ENCODE measurements around the gene ZBTB7C.

Gene ZBTB7C

DNA sequence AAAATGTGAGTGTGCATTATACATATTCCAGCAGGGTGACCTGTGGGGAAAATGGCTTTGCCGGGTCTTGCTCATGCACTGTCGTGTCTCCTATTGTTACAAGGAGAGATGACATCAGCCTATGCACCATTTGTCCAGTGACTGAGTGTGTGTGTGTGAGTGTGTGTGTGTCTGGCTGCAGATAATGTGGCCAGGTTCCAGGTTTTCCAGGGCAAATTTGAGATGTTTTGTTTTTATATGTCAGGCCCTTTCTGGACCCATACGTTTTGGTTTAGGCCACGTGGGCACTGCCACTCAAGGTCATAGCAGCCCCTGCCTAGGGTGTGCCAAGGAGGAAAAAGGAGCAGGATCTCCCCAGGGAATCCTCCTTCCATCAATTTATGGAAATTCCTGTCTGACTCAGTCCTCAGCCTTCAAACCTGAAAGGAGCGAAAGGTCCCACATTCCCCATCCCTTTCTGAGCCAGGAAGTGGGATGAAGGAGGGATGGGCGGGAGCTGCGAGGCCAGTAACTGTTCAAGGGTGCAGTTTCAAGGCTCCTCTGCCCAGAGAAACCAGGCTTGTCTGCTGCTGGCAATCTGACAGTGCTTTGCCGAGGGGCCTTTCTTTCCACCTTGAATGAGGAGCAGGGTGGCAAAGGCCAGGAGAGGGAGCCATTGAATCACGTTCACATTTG is 385.7 kb downstream of the ZBTB7C start:
- DNase-seq (ENCODE audit: low read depth in 2 of 2): no peak

DNA sequence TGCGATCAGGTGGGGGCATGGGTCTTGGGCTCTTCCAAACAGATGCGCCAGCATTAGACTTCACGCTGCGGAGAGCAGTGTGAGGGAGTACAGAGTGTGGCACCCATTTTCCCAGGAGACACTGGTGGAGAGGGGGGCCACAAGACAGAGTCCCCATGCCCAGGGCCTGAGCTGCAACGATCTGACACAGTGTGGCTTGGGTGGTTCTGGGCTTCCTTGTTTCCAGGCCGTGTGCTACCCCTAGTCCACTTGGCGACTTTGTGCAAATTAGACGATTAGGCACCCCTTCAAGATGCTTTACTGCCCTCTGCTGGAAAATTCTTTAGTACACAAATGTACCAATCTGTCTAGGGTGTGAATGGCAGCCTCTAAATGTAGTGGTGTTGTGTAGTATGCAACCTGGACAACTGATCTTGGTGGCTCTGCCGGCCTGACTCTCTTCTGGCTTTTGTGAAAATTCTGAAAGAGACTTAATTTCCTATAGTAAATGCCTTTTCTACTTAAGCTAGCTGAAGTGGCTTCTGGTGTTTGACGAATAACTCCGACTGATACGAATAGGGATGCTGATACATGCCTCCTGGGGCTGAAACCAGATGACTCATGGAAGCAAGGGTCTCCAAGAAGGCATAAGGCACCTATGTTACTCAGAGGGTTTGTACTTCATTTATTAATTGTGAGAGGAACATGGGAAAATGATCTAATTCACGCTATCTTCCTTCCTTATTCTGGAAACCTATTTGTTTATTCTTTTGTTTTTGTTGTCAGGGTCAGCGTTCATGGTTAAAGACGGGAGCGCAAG is 386.5 kb downstream of the ZBTB7C start:
- no peak for DNase-seq (ENCODE audit: low read depth in 2 of 2)

DNA sequence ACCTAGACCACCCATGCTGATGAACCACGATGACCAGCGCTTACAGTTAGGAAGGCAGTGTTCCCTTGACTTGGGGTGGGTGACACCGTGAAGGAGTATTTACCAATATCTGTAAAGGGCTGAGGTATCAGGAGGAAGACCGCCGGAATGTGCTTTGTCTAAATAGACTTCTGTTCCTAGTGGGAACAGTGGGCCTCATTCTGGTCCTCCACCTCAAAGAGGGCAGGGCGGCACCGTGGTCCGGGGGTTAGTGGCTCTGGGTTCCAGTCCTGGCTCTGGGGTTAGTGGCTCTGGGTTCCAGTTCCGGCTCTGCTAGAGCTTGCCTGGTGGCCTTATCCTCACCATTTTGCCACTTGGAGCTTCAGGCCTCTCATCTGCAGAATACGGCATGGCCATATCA is 387.2 kb downstream of the ZBTB7C start:
- no peak for DNase-seq (ENCODE audit: low read depth in 2 of 2)

DNA sequence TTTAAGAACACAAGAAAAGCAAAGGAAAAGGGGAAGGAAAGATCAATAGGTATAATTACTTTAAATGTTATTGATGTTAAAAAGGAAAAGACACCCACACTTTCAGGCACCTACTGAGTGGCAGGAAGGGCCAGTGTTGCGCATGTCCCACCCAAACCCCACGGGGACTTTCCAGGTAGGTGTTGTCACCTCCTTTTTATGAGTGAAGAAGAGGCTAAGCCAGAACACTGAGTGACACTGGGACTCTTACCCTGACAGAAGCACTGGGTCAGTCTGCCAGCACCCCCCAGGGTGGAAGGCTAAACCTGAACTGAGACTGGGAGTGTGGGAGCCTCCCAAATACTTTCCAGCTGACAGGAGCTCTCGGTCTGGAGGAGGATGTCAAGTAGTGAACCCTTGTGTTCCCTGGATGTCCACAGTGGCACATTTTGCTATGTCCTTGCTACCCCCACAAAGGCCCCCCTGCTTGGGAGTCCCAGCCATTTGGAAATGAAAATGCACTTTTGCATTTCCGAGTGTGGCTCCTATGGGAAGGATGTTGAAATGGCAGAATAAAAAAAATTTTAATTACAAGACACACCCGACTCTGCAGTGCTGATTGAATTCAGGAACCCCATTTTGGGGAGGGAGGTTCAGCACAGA is 387.8 kb downstream of the ZBTB7C start:
- DNase-seq (ENCODE audit: low read depth in 2 of 2): no peak

DNA sequence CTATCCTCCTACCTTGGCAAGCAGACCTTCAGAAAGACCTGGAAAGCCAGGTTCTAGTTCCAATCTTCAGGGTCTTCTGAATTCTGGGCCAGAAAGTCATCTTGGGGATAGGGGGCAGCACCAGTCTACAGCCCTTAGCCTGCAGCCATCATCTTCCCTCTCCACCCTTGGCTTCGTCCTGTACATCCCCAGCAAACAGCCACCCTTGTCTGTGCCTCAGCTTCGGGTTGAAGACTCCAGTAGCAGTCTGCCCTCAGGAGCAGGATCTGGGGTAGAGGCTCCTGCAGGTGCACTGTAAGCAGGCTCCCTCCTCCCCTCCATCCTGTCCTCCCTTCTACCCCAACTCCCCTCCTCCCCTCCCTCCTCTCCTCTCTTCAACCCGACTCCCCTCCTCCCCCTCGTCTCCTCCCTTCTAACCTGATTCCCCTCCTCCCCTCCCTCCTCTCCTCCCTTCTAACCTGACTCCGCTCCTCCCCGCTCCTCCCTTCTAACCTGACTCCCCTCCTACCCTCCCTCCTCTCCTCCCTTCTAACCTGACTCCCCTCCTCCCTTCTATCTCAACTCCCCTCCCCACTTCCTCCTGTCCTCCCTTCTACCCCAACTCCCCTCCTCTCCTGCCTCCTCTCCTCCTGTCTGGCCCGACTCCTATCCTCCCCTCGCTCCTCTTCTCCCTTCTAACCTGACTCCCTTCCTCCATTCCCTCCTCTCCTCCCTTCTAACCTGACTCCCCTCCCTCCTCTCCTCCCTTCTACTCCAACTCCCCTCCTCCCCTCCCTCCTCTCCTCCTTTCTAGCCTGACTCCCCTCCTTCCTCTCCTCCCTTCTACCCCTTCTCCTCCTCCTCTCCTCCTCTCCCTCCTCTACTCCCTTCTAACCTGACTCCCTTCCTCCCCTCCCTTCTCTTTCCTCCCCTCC is 388.6 kb downstream of the ZBTB7C start:
- DNase-seq (ENCODE audit: low read depth in 2 of 2): no peak

DNA sequence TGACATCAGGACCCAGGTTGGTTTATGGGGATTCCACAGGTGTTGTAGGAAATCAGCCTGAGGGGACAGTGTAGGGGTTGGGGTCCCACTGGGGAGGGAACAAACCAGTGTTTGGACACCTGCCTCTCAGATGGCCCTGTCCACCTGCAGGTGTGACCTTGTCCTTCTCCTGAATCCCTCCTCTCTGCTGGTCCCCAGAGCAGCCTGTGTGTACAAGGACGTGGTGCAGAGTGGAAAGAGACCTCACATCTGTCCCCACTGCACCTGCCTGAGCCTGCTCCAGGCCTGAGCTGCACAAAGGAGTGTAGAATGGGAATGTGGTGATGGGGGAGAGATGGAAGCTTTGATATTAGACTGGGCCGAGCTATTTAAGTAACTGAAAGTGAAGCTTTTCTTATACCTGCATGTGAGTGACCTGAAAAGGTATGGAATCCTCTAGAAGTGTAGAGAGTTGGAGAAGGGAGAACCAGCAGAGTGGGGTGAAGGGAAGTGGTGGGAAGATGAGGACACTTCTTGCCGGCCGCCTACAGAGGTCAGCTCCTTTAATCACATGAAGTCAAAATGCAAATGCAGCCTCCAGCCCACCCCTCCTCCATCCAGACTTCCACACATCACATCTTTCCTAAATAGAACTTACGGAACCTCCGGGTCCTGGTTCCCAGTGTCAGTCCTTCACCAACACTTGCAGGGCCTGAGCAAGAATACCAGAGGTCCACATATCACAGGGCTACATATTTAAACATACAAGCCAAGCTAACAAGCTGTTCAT is 389.4 kb downstream of the ZBTB7C start:
- DNase-seq (ENCODE audit: low read depth in 2 of 2): no peak

DNA sequence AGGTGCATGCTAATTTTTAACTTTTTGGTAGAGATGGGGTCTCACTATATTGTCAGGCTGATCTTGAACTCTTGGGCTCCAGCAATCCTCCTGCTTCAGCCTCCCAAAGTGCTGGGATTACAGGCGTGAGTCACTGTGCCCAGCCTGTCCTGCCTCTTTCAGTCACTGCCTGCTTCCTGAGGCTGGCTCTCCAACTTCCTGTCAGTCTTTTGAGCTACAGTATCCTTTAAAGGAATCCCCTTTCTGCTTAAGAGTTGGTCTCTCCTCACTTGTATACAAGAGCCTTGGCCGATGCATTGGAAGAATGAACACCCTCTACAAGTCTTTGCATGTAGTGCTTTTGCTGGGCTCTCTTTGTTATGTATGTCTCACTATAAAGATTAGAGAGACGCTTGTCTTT is 390.3 kb downstream of the ZBTB7C start:
- DNase-seq (ENCODE audit: low read depth in 2 of 2): no peak

DNA sequence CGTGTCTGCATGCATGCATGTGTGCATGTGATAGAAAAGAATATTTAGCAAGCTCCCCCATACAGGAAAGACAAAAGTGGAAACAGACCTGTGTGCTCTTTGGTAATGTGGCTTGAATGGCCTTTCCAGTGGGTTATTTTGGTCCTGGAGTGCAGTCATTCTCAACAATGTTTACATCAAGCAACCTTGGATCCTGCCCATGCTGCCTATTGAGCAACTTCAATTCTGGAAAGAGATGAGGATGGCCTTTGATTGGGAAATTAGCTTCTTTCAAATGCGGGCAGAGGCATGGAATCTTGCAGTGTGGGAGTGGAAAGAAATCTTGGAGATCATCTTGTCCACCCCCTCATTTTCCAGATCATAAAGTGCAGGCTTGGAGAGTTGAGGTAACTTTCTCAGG is 391.5 kb downstream of the ZBTB7C start:
- no peak for DNase-seq (ENCODE audit: low read depth in 2 of 2)

DNA sequence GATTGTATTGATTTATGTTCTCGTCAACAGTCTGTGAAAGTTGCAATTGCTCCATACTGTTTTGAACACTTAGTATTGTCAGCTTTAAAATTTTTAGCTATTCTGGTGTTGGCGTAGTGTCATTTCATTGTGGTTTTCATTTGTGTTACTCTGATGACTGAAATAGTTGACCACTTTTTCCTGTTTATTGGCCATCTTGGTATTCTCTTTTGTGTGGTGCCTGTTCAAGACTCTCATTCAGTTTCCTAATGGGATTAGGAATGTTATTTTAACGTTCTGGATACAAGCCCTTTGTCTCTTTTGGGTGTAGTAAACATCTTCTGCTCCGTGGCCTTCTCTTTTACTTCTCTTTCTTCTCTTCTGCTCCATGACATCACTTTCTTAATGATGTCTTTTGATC is 396.0 kb downstream of the ZBTB7C start:
- DNase-seq (ENCODE audit: low read depth in 2 of 2): no peak

DNA sequence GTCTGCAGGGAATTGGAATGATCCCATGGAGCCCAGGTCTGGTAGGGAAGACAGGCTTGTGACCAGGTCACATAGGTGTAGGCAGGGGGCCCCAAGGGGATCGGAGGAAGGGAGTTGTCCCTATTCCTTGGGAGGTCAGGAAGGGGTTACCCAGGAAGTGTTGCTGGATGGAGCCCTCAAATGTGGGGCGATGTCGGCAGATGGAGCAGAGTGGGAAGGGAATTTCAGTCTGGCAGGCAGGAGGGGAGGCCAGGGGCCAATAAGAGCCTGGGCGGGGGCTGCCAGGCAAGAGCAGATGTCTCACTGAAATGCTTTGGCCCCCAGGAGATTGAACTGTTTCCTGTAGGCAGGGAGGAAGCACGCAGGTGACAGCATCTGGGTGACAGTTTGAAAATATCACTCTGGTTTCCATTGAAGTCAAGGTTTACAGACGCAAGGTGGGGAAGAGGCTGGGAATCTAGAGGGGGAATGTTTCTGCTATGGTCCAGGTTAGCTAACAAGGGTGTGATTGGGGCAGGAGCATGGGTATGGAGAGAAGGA is 397.2 kb downstream of the ZBTB7C start:
- no peak for DNase-seq (ENCODE audit: low read depth in 2 of 2)

DNA sequence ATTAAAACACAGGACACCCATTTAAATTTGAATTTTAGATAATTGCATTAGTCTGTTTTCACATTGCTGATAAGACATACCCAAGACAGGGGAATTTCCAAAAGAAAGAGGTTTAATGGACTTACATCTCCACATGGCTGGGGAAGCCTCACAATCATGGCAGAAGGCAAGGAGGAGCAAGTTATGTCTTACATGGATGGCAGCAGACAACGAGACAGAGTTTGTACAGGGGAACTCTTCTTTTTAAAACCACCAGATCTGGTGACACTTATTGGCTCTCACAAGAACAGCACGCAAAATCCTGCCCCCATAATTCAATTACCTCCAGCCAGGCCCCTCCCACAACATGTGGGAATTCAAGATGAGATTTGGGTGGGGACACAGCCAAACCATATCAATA is 398.9 kb downstream of the ZBTB7C start:
- DNase-seq (ENCODE audit: low read depth in 2 of 2): no peak

DNA sequence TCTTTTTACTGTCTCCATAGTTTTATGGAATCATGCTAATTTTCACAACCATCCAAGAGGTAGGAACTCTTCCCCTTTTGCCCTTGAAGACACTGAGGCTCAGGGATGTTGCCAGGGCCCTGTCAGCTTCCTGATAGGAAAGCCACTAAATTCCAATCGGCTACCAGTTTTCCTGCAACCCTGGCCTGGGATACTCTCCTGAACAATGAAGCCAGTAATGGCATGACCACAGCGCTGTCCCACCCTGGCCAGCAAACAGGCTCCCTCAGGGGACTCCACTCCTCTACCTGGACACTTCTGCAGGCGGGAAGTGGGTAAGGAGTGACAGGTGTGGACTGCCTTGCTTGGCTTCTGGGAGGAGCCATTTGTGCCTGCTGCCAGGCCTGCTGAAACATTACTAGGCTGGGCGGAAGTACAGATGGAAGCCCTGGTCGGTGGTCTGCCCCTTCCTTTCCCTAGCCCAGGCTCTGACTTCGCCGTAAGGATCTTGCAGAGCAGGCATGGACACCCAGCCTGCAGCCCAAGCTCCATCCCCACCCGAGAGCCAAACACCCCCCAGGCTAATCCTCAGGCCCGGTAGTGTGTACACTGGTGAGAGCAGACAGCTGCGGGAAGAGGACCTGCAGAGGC is 400.0 kb downstream of the ZBTB7C start:
- DNase-seq (ENCODE audit: low read depth in 2 of 2): no peak

DNA sequence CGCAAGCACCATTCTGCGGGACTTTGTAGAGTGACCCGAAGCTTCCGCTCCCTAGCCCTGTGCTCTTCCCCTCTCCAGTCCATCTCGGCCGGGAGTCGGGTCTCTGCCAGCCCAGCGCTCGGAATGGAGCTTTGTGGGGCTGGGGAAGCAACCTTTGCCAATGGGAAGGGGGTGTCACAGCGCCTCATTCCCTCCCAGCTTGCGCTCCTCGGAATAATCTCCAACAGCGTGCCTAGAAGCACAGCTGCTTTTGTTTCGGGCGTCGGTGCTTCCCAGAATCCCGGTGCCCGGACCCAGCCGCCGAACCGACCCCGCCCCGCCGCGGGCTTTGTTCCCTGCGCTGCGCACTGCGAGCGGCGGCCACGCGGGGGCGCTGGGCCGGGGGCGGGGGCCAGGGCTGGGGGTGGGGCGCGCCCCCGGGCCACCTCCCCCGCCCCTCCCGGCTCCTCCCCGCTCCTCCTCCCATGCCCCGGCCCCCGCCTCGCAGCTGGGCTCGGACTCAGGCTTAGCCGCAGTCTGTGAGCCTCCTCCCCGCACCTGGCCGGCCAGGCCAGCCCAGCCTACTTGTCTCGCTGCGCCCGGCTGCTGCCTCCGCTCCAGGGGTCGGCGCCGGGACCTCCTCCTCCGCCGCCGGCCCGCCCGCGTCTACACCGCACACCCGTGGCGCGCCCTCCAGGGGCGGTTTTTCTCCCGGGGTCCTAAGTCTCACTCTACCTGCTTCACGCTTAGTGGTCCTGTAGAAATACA is 401.1 kb downstream of the ZBTB7C start:
- peak; percentile 17 to 38 for DNase-seq (ENCODE audit: low read depth in 2 of 2)

DNA sequence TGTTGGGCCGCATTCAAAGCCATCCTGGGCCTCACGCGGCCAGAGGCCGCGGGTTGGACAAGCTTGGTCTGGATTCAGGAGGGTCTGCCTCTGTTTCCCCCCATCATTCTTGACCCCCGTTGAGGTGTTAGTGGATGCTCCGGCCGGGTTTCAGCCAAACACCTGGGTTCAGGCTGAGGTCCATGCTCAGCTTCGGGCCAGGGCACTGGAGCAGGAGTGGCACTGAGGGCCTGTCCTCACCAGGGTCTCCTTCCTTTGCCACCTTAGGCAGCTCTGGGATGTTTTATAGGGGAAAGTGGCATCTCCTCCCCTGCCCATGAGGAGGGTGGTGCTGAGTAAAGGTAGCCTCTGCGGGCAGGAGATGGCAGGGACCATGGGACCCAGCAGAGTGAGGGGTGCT is 401.8 kb downstream of the ZBTB7C start:
- DNase-seq (ENCODE audit: low read depth in 2 of 2): no peak

DNA sequence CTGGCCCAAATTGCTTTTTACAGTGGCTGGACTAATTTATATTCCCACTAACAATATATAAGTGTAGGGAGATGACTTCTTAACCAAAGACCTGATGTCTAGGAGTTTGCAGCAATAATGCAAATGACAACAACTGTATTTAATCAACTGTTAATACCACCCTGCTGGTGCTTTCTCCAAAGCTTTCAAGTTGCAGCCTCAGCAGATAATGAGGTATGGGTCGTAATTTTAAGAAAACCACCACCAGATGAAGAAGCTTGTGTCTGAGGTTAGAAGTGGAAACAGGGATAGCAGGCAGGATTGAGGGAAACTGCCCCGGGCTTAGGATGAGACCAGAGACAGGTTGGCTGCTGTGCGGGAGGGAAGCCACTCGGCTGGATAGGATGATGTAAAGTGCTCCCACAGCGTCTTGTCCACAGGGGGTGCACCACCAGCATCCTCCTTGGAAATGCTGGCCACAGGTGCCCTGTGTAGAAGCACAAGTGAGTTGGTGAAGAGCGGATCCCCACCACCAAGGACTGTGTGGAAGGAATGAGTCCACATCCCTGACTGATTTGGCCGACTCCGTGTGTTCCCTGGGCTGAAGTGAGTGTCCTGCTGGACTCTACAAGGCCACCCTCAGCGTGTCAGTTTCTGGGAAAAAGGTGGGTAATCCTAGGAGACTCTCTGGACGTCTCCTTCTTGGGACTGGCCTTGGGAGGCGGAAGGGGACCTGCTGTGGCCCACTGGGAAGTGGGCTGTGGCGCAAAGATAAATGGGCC is 402.6 kb downstream of the ZBTB7C start:
- DNase-seq (ENCODE audit: low read depth in 2 of 2): no peak

DNA sequence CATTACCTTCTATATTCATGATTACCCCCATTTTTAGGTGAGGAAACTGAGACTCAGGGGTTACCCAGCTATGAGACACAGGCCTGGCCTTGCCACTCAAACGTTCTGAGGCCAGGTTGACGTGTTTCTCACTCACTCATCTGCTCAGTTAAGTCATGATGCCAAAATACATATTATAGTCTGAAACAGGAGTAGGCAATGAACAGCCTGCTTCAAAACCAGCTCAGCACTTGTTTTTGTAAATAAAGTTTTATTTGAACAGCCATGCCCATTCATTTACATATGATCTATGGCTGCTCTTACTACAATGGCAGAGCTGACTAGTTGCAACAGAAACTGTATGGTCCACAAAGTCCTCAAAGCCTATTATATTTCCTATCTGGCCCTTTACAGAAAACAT is 404.6 kb downstream of the ZBTB7C start:
- no peak for DNase-seq (ENCODE audit: low read depth in 2 of 2)

DNA sequence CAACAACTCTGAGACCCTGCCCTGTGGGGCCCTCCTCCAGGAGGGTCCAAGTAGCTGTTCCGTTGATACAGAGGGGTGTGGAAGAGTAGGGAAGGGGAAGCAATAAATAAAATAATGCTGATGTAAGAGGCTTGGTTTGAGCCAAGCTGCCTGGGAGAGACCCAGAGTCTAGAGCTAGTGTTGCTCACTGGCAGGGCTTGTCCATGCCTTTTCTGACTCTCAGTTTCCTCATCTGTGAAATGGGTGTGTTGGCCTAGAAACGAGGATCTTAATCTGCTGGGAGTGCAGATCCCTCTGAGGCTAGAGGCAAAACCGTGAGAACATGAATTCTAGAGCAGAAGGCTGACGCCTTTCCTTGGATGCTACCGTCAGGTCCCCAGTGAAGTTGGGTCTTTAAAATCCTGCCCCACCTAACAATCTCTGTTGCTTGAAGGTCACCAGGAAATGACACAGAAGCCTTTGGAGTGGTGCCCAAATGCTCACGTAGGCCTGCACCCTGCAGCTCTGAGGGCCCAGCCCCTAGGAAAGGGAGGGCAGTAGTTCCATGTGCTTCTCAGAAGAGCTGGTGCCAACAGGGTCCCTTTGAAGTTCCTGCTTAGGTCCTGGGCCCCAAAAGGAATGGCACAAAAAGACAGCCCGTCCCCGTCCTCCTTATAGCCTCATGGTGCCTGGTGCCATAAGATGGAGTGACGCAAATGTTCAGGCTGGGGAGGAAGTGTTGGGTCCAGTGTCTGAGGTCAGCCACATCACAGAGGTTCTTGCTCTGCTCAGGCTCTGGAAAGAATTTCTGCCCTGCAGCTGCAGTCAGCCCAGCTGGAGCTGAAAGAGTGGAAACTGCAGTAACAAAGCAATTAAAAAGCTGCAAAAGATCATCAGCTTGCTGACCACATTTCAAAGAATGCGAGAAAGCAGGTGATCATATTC is 405.5 kb downstream of the ZBTB7C start:
- DNase-seq (ENCODE audit: low read depth in 2 of 2): no peak

DNA sequence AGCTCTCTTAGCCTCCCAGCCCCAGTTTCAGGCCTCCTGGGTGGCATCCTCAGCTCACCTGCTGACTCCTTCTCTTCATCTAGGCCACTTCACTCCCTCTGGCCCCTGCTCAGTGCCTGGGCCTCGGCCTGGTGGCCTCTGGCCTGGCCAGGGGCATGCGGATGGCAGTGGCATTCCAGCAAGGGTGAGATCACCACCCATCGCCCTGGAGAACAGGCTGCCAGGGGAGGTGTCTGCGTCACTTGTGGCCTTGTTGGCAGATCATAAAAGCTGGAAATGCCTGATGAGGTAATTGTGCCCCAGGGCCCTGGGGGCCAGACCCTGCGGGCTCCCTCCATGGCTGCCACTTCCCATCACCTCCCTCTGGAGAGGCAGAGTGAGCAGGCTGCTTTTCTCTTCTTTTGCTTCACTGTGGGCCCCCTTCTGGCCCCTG is 406.2 kb downstream of the ZBTB7C start:
- DNase-seq (ENCODE audit: low read depth in 2 of 2): no peak
